GM19395 (cell line): Measurements from ENCODE around the gene MB.

ENCODE experiments used
- ATAC-seq: cut with Tn5 transposase; IDR thresholded peaks from one replicate; pipeline ENCODE4 v1.9.1; 2021; ENCODE audit warnings: mild to moderate bottlenecking, moderate library complexity; ENCODE audit not compliant: unreplicated experiment

The MB gene

GRCh38 chr22:35618427-35619223 lies 1.5 kb upstream of the MB start:
- ATAC-seq: no peak

- no peak for ATAC-seq
Observed at GRCh38 chr22:35616043-35616442, 1.1 kb downstream of the MB start.

- ATAC-seq: no peak
Observed at GRCh38 chr22:35615156-35615555, 2.0 kb downstream of the MB start.

DNA sequence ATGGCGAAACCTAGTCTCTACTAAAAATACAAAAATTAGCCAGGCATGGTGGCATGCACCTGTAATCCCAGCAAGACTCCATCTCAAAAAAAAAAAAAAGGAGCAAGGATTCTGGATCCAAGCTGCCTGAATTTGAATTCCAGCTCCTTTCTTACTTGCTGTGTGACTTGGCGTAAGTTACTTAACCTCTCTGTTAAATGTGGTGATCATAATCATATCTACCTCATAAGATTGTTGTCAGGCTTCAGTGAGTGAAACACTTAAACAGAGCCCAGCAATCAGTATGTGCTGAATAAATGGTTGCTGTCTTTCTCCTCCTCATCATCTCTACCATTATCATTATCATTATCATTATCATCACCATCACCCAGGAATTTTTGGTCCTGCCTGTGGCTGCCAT lies 2.7 kb downstream of the MB start:
- no peak for ATAC-seq

- no peak for ATAC-seq
Observed at GRCh38 chr22:35612903-35613302, 4.2 kb downstream of the MB start.

- ATAC-seq: no peak
Observed at GRCh38 chr22:35611891-35612576, 5.1 kb downstream of the MB start.

- no peak for ATAC-seq
Observed at GRCh38 chr22:35611200-35611890, 5.8 kb downstream of the MB start.

- no peak for ATAC-seq
Observed at GRCh38 chr22:35610741-35611140, 6.4 kb downstream of the MB start.

GRCh38 chr22:35609761-35610160 lies 7.4 kb downstream of the MB start:
- no peak for ATAC-seq

DNA sequence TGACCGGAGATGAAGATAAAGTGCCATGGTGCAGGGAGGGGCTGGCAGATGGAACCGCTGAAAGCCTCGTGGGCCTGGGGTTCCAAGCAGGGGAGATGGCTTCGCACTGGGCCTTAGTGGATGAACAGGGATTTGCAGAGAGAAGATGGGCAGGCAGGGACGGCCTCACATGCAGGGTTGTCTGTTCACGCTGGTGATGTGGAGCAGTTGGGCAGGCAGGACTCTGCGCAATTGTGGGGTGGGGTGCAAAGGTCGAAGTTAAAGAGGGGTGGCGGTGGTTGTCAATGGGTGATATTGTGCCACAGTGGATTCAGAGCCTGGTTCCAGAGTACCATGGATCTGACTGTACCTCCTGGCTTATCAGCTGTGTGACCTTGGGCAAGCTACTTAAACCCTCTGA lies 7.9 kb downstream of the MB start:
- no peak for ATAC-seq

DNA sequence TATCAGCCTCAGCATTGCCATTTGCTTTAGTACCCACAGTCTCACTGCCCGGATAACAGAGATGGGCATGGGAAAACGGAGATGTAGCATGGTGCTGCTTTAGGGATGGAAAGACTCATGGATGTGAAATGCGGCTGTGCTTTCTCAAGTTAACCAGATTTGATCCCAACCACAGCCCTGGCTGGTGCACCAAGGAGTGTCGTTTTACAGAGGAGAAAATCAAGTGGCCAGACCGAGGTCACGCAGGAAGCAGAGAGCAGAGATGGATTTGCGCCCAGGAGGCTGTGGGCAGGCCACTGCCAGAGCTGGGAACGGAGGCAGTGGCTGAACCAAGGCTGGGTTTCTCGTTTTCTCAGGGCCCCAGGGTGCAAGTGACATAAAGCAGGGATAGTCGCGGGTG lies 9.0 kb downstream of the MB start:
- no peak for ATAC-seq

DNA sequence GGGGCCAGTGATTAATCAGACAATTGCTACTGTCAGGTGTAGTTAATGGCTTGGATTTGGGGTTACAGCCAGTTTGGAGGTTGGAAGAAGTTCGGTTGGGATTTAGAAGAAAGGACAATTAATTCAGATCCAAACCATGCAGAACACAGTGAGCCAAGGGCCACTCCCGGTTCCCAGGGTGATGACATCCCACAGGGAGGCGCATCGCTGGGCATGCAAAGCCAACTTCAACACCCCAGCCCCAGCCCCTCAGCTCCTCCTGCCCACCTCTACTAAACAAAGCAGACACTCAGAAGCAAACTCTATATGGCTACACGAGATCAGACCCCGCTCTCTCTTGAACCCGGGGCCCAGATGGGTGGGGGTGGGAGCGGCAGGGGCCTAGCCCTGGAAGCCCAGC lies 10.2 kb downstream of the MB start:
- no peak for ATAC-seq

GRCh38 chr22:35605851-35606481 lies 11.2 kb downstream of the MB start:
- ATAC-seq: no peak

DNA sequence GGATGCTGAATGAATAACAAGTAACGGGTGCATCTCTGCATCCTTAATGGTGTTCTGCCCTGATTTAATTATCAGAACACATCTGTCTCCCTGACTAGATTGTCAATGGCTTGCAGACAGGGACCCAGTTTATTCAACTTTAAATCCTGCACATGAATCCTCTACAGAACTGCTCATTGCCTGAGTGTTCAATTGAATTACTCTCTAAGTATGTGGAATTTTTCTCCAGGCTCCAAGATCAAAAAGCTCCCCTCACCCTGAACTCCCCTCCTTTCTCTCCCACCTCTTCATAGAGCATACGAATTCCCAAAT lies 11.8 kb downstream of the MB start:
- ATAC-seq: no peak

GRCh38 chr22:35604621-35605368 lies 12.3 kb downstream of the MB start:
- no peak for ATAC-seq

- ATAC-seq: no peak
Observed at GRCh38 chr22:35601743-35602615, 15.2 kb downstream of the MB start.

- no peak for ATAC-seq
Observed at GRCh38 chr22:35601013-35601580, 16.0 kb downstream of the MB start.

GRCh38 chr22:35600476-35600875 lies 16.7 kb downstream of the MB start:
- no peak for ATAC-seq

DNA sequence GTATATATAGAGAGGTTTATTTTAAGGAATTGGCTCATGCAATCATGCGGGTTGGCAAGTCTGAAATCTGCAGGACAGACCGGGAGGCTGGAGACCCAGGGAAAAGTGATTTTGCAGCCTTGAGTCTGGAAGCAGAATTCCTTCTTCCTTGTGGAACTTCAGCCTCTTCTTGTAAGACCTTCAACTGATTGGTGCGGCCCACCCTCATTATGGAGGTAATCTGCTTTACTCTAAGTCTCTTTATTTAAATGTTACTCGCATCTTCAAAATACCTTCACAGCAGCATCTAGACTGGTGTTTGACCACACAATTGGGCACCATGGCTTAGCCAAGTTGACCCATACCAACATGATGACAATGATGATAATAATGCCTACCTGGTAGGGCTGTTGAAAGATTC lies 17.8 kb downstream of the MB start:
- no peak for ATAC-seq

DNA sequence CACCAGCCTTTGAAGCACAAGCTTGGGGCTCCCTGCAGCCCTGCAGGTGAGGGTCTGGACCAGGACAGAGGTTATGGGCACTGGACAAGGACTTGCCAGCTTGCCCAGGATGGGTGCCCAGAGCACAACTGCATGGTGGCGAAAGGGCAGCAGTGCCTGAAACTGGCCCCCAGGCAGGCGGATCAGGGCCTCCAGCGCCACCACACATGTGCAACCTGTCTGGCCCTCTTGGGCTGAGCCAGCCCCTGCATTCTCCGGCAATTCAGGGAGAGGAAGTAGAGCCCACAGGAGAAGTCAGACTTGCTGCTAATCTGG lies 18.8 kb downstream of the MB start:
- ATAC-seq: no peak
